Uterus (tissue), 2 donors: ENCODE results near the gene STIM2.

Experiments
- CTCF ChIP-seq, 4 experiments: fragments of 200-600 bp in 2 of 4; fragments of 450-650 bp in 2 of 4; sonication (generic) in 2 of 4; IDR thresholded peaks; one replicate each; pipeline ENCODE4 v1.5.1; 2016 to 2019; ENCODE audit warnings: antibody characterized with exemption in 4 of 4, mild to moderate bottlenecking in 2 of 4, moderate library complexity in 1 of 4
- POLR2A ChIP-seq, 2 donors: fragments of 450-650 bp; IDR thresholded peaks; one replicate each; pipeline ENCODE4 v1.6.1; 2016; ENCODE audit warnings: antibody characterized with exemption in 2 of 2, mild to moderate bottlenecking in 1 of 2, moderate library complexity in 1 of 2

- no peak for TF ChIP-seq POLR2A (IDR thresholded peaks at IDR 0.05)
- no peak for TF ChIP-seq CTCF (IDR thresholded peaks at IDR 0.05)
Observed at GRCh38 chr4:26819478-26820095, 41.1 kb upstream of the STIM2 start.
